ENCODE measurements around the gene OPRL1.

GRCh38 chr20:64064145-64064698, 15.7 kb upstream of the OPRL1 start:
- TF ChIP-seq CTCF (IDR thresholded peaks at IDR 0.05) (no peak), EP300 (IDR thresholded peaks at IDR 0.05) (no peak), POLR2A (IDR thresholded peaks at IDR 0.05) (no peak)

Measured in suprapubic skin (tissue), 3 donors.